ENCODE data around the gene DDHD1. TPM values are rescaled to one million over a fixed set of nuclear protein-coding genes. Genes with fewer than 3 reads are reported as not detected.
"Not testable (repeated sequence)": the region's sequence is repeated elsewhere in the genome, so short reads cannot be mapped to it uniquely, and the experiment has no call there.

DDHD1 gene
- polyA plus RNA-seq (ENCODE audit: insufficient read length in 3 of 3): 1 to 10 TPM; 8.3 to 9.7 (median 9.5) TPM

DNA sequence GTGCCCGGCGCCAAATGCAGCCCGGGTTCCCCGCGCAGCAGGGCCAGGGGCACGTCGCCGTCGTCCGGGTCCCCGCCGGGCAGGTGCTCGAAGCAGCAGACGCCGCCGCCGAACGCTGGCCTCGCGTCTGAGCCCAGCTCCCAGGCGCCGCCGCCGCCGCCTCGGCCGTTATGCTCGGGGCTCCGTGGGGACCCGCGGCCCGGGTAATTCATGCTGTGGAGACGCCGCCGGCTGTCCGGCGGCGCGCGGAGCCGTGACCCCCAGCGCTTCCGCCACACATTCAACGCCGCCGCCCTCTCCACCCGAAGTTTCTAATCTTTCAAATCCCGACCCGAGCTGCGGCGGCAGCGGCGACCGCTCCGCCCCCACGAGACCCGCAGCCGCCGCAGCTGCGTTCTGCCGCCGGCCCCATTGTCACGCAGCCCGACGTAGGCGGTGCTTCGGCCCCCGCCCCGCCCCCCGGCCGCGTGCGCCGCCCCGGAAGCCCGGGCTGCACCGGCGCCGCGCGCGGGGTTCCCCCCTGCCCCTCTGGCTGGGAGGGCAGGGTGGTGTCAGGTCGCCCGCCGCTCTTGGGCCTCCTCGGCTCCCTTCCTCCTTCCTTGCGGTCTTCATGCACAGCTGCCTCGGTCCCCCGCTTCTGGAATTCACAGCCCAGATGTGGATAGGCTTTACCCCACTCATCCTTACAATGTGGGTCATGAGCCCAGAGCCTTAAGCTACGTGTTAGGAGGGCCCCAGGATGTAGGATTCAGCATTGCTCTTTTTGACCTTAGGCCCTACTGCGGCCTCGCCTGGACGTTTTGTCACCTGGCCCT is at the start of gene DDHD1:
Gene DDHD1, minus strand, starts transcription at position 437 of the 815 bp plus-strand sequence. Its CDS starts 225 bp downstream, at position 212.
- peak; percentile 35 to 54 (median 38) for DNase-seq (ENCODE audit: low read depth in 3 of 3, low spot score in 2 of 3)

DNA sequence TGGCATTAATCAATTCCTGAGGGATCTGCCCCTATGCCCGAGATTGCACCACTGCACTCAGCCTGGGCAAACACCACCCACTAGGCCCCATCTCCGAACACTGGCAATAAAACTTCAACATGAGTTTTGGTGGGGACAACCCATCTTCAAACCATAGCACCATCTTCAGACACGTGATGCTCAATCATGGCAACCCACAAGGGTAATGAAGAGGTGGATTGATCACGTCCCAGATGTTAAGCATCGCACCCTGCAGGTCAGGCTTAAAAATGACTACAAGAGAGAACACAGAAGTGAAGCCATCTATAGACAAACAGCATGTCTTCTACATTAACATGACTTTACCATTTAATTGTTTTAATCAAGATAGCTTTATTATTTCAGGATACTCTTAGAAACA is 42.8 kb upstream of the DDHD1 start:
- no peak for DNase-seq (ENCODE audit: low read depth in 3 of 3, low spot score in 2 of 3)

DNA sequence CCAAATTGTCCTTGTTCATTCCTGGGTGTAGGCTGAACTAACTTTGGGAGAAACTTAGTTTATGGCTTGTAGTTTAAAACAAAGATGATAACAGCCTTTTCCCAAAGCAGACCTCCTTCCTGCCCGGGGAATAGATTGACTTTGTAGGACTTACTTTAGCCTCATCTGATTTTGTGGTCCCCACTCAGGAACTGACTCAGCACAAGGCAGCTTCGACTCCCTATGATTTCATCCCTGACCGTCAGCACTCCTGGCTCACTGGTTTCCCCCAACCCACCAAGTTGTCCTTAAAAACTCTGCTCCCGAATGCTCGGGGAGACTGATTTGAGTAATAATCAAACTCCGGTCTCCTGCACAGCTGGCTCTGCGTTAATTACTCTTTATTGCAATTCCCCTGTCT is 40.1 kb upstream of the DDHD1 start:
- DNase-seq (ENCODE audit: low read depth in 3 of 3, low spot score in 2 of 3): no peak

GRCh38 chr14:53192052-53192760 is 39.1 kb upstream of the DDHD1 start:
- no peak for DNase-seq (ENCODE audit: low read depth in 3 of 3, low spot score in 2 of 3)

- DNase-seq (ENCODE audit: low read depth in 3 of 3, low spot score in 2 of 3): no peak
Measured at GRCh38 chr14:53190938-53191337, 37.8 kb upstream of the DDHD1 start.

GRCh38 chr14:53187921-53188463 is 34.9 kb upstream of the DDHD1 start:
- DNase-seq (ENCODE audit: low read depth in 3 of 3, low spot score in 2 of 3): no peak

- no peak for DNase-seq (ENCODE audit: low read depth in 3 of 3, low spot score in 2 of 3)
Measured at GRCh38 chr14:53186532-53186931, 33.4 kb upstream of the DDHD1 start.

DNA sequence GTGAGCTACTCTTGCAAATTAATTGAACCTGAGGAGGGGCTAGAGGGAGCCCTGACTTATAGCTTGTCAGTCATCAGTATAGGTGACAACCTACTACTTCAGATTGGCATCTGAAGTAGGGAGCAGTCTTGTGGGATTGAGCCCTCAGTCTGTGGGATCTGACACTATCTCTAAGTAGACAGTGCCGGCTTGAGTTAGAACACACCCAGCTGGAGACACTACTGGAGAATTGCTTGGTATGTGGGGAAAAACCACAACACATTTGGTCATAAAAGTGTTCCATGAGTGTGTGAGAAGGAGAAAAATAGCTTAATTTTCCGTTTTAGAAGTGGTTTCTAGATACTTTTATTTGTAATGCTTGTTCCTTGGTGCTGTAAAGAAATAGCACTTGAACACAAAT is 30.5 kb upstream of the DDHD1 start:
- DNase-seq (ENCODE audit: low read depth in 3 of 3, low spot score in 2 of 3): no peak

DNA sequence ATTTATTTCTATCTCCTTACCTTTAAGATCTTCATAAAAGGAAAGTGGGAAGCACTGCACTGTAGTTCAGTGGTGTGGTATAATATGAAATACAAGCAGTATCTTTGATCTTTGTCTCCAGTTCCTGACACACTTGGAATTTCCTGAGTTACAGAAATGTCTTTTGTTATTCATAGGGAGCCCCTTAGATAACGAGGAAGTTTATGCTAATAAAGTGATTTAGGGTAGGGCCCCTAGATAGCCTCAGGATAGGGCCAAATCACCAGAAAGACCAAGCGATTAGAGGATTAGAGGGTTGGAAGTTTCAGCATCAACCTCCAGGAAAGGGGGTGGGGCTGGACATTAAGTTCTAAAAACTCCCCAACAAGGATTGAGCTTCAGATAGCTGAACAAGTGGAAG is 29.9 kb upstream of the DDHD1 start:
- DNase-seq (ENCODE audit: low read depth in 3 of 3, low spot score in 2 of 3): no peak

- not testable (repeated sequence) for DNase-seq (ENCODE audit: low read depth in 3 of 3, low spot score in 2 of 3)
Measured at GRCh38 chr14:53181463-53182081, 28.4 kb upstream of the DDHD1 start.

- no peak for DNase-seq (ENCODE audit: low read depth in 3 of 3, low spot score in 2 of 3)
Measured at GRCh38 chr14:53180272-53181221, 27.4 kb upstream of the DDHD1 start.

- DNase-seq (ENCODE audit: low read depth in 3 of 3, low spot score in 2 of 3): not testable (repeated sequence)
Measured at GRCh38 chr14:53179486-53180005, 26.4 kb upstream of the DDHD1 start.

DNA sequence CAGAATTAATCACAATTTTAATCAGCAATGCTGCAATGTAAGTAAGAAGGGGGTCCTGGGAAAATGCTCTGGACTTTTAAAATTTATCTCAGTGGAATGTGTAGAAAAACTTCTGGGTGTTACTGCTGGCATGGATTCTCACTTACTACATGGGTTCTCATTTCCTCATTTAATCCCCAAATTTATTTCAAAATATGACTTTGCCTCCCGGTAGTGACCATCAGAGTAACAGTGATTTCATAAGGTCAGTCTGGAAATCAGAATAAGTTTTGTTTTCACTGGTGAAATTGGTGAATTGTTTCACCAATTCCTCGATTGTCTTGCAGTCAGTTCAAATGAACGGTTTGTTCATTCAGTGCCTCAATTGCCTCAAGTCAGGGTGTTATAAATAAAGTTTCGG is 22.3 kb upstream of the DDHD1 start:
- no peak for DNase-seq (ENCODE audit: low read depth in 3 of 3, low spot score in 2 of 3)

DNA sequence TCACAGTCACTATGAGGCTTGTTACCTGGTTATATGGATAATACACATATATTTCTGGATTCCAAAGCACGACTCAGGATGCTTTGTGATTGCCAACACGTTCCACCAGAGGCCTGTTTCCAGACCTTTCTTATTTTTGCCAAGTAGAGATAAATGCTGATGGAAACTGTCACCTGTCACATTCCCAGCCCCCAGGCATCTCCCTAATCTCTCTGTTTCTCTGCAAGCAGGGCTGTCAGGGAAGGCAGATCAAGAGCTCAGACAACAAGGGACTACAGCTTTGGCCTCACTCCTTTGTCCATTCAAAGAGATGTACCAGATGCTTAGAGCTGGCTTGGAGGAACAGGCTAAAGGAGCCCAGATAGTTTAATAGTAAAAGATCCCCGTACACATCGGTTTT is 21.8 kb upstream of the DDHD1 start:
- DNase-seq (ENCODE audit: low read depth in 3 of 3, low spot score in 2 of 3): no peak

- no peak for DNase-seq (ENCODE audit: low read depth in 3 of 3, low spot score in 2 of 3)
Measured at GRCh38 chr14:53168786-53169185, 15.7 kb upstream of the DDHD1 start.

GRCh38 chr14:53167602-53168328 is 14.6 kb upstream of the DDHD1 start:
- no peak for DNase-seq (ENCODE audit: low read depth in 3 of 3, low spot score in 2 of 3)

DNA sequence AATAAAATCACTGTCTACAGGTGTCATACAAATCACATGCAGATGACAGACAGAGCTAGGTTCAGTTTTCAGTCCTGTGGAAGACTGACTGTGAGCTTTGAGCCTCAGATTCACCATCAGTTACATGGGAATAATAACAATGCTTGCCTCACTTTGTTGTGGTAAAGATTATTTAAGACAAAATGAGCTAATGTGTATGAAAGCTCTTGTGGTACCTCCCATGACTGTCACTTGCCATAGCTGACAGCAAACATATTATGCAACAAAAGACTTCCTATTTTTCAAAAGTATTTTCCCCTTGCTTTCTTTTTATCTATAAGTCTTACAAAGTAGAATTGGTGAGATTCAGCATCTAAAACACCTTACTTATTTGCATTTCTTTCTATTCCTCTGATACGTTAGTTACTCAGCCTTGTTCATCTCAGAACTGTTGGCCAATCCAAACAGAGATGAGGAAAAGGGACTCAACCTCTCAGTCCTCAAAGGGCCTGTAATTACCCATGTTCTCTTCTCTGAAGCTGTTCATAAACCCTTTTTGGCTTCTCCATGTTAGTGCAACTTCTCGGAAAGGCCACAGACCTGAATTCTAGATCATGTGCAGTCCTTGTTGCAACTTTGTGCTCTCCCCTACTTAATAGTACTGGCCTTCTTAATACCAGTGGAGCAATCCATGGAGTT is 8.8 kb upstream of the DDHD1 start:
- no peak for DNase-seq (ENCODE audit: low read depth in 3 of 3, low spot score in 2 of 3)

GRCh38 chr14:53156238-53156637 is 3.1 kb upstream of the DDHD1 start:
- no peak for DNase-seq (ENCODE audit: low read depth in 3 of 3, low spot score in 2 of 3)

DNA sequence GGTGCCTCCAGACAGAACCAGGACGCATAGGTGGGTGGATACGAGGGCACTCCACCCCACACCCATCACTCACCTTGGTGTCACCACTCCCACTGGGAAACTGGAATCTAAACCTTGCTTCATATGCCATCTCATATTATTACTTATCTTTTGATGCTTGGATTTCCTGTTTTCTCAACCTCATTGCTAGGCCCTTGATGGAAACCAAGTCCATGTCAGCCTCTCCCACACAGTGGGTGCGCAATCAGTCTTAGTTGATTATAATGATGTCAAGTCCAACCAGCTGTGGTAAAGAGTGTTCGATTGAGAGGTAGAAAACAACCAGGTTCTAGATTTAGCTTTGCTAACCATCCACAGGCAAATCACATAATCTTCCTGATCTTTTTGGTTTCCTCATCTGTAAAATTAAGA is 584 bp upstream of the DDHD1 start:
- no peak for DNase-seq (ENCODE audit: low read depth in 3 of 3, low spot score in 2 of 3)
